Measurements from ENCODE around the gene MYBPH.

- TF ChIP-seq, protein P1, sequence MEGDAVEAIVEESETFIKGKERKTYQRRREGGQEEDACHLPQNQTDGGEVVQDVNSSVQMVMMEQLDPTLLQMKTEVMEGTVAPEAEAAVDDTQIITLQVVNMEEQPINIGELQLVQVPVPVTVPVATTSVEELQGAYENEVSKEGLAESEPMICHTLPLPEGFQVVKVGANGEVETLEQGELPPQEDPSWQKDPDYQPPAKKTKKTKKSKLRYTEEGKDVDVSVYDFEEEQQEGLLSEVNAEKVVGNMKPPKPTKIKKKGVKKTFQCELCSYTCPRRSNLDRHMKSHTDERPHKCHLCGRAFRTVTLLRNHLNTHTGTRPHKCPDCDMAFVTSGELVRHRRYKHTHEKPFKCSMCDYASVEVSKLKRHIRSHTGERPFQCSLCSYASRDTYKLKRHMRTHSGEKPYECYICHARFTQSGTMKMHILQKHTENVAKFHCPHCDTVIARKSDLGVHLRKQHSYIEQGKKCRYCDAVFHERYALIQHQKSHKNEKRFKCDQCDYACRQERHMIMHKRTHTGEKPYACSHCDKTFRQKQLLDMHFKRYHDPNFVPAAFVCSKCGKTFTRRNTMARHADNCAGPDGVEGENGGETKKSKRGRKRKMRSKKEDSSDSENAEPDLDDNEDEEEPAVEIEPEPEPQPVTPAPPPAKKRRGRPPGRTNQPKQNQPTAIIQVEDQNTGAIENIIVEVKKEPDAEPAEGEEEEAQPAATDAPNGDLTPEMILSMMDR (conservative IDR thresholded peaks at IDR 0.05; ENCODE audit: low read length): no peak
- no peak for TF ChIP-seq EZH2phosphoT487 (IDR thresholded peaks at IDR 0.05; ENCODE audit: borderline replicate concordance)
These were observed 27.0 kb downstream of the MYBPH start for GRCh38 chr1:203148579-203148978.
